Measurements from ENCODE around the gene MYBPHL.
A peak's percentile ranks its signal among the peaks of the same experiment; 100 is the strongest.

MYBPHL gene, protein sequence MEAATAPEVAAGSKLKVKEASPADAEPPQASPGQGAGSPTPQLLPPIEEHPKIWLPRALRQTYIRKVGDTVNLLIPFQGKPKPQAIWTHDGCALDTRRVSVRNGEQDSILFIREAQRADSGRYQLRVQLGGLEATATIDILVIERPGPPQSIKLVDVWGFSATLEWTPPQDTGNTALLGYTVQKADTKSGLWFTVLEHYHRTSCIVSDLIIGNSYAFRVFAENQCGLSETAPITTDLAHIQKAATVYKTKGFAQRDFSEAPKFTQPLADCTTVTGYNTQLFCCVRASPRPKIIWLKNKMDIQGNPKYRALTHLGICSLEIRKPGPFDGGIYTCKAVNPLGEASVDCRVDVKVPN

DNA sequence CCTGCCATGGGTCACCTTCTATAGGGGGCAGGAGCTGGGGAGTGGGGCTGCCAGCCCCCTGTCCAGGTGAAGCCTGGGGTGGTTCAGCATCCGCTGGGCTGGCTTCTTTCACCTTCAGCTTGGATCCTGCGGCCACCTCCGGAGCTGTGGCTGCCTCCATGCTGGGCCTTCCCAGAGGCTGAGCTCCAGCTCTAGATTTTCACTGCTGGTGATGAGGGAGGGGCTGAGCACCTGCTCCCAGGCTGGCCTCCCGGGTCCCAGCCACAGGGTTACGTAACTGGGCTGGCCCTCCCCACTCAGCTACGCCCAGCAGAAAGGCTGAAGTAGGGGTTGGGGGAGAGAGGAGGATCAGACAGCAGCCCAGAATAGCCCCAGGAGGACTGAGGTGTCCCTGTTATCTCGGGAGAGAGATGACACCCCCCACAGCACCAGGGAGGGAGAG is at the start of gene MYBPHL:
Gene MYBPHL, minus strand, starts transcription at position 180 of the 442 bp plus-strand sequence. Its CDS starts 20 bp downstream, at position 160.
- no peak for DNase-seq (ENCODE audit: low spot score)

- no peak for DNase-seq (ENCODE audit: low spot score)
Measured at GRCh38 chr1:109356505-109356904, 49.7 kb upstream of the MYBPHL start.

DNA sequence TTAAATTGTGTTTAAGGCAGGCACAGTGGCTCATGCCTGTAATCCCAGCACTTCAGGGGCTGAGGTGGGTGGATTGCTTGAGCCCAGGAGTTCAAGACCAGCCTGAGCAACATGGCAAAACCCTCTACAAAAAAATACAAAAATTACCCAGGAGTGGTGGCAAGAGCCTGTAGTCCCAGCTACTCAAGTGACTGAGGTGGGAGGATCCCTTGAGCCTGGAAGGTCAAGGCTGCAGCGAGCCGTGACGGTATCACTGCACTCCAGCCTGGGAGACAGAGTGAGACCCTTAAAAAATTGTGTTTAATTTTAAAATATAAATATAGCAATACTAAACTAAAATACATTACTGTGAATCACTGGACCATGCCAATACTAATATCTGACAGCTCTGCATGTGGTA is 48.1 kb upstream of the MYBPHL start:
- DNase-seq (ENCODE audit: low spot score) = no peak

DNA sequence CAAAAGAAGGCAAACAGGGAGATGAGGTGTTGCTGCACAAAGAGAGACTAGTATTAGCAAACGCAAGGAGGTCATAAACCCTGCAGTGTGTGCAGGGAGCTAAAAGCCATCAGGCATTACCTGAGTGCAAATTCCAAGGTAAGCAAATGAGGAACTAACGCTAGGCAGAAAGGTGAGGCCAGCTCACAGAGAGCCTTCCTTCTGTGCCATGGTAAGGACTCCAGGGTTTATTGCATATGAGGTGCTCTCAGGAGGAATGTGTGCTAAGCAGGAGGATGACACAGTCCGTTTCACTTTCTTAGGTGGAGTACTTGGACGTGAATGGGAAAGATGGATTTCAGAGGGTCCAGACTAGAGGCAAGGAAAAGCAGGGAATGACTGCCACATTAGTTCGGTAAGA is 44.6 kb upstream of the MYBPHL start:
- no peak for DNase-seq (ENCODE audit: low spot score)

GRCh38 chr1:109350655-109351054 is 43.8 kb upstream of the MYBPHL start:
- no peak for DNase-seq (ENCODE audit: low spot score)

DNA sequence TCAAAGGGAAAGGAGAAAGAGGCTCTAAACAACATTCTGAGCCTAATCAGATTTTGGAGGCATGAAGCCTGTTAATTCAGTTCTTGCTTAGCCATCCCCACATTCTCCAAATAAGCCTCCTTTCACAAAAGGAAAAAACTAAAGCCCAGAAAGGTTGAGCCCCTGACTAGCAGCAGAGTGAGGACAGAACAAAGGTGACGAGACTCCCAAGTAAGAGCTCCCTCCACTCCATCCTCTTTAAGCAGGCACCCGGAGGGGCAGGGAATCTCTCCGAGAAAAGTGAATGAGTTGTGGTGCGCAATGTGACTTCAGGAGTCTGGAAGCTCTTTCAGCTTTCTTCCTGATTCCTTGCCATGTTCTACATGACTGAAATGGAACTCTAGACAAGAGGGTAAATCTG is 43.4 kb upstream of the MYBPHL start:
- DNase-seq (ENCODE audit: low spot score) = no peak

- DNase-seq (ENCODE audit: low spot score) = no peak
Measured at GRCh38 chr1:109347511-109347910, 40.7 kb upstream of the MYBPHL start.

- DNase-seq (ENCODE audit: low spot score) = no peak
Measured at GRCh38 chr1:109341944-109342930, 35.4 kb upstream of the MYBPHL start.

DNA sequence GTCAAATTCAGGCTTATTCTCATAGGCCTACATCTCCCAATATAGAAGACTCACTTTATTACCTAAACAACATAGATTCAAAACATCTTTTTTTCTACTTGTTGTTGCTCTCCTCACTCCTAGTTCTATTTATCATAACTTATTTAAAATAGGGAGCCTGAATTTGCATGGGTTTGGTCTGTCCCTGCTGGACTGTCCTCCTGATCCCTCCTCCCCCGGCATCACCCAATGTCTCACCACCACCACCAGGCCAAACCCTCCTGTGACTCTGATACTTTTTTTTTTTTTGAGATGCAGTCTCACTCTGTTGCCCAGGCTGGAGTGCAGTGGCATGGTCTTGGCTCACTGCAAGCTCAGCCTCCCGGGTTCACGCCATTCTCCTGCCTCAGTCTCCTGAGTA is 31.8 kb upstream of the MYBPHL start:
- DNase-seq (ENCODE audit: low spot score) = no peak

GRCh38 chr1:109338091-109338490 is 31.3 kb upstream of the MYBPHL start:
- no peak for DNase-seq (ENCODE audit: low spot score)

DNA sequence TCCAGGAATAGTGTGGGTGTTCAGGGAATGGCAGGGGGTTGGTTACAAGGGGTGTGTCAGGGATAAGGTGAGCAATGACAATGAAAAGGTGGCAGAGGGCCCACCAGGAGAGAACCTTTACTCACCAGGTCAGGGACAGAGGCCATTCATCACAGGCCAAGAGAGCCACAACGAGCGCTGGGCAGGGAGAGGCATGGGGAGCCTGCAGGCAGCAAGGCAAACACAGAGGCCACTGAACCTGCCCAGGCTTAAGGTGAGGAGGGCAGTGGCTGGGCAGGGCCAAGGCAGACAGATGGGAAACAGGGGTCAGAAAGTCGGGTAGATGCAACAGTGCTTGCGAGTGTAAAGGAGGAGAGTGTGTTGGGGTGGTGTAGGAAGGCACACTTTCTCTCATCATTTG is 28.3 kb upstream of the MYBPHL start:
- DNase-seq (ENCODE audit: low spot score) = no peak

GRCh38 chr1:109331113-109331512 is 24.3 kb upstream of the MYBPHL start:
- no peak for DNase-seq (ENCODE audit: low spot score)

- no peak for DNase-seq (ENCODE audit: low spot score)
Measured at GRCh38 chr1:109327285-109327684, 20.5 kb upstream of the MYBPHL start.

- no peak for DNase-seq (ENCODE audit: low spot score)
Measured at GRCh38 chr1:109322974-109323373, 16.2 kb upstream of the MYBPHL start.

DNA sequence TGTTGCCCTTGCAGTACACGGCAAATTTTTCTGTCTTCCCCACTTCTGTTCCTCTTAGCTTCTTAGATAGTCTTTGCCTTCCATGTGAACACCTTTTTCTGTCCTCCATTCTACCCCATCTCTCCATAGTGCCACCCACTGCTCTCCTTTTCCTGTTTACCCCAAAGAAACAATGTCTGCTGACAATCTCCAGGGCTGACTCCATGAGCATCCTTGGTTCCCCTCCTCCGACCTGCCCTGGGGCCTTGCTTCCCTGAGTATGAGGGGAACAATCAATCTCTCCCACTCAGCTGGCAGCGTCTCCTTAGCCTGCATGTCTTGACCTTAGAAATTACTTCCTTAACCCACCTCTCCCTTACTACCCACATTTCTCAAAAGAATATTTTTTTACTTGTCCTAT is 12.3 kb upstream of the MYBPHL start:
- no peak for DNase-seq (ENCODE audit: low spot score)

- no peak for DNase-seq (ENCODE audit: low spot score)
Measured at GRCh38 chr1:109316506-109316905, 9.7 kb upstream of the MYBPHL start.

DNA sequence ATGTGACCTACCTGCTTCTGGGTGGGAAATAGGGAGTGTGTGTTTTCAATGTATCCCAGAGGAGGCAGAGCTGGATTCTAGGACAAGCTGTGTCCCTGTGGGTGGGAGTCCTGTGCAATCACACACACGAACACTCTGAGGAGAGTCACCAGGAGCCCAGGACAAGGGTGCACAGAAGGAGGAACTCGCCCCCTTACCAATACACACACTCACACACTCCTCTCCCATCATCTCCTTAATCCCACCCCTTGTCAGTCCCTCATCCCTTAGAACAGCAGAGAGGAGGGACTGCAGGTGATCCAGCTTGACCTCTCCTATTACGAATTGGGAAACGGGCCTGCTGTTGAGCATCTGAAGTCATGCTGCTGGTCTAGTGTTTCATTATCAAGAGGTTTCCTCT is 8.5 kb upstream of the MYBPHL start:
- no peak for DNase-seq (ENCODE audit: low spot score)

GRCh38 chr1:109314795-109315194 is 8.0 kb upstream of the MYBPHL start:
- no peak for DNase-seq (ENCODE audit: low spot score)

DNA sequence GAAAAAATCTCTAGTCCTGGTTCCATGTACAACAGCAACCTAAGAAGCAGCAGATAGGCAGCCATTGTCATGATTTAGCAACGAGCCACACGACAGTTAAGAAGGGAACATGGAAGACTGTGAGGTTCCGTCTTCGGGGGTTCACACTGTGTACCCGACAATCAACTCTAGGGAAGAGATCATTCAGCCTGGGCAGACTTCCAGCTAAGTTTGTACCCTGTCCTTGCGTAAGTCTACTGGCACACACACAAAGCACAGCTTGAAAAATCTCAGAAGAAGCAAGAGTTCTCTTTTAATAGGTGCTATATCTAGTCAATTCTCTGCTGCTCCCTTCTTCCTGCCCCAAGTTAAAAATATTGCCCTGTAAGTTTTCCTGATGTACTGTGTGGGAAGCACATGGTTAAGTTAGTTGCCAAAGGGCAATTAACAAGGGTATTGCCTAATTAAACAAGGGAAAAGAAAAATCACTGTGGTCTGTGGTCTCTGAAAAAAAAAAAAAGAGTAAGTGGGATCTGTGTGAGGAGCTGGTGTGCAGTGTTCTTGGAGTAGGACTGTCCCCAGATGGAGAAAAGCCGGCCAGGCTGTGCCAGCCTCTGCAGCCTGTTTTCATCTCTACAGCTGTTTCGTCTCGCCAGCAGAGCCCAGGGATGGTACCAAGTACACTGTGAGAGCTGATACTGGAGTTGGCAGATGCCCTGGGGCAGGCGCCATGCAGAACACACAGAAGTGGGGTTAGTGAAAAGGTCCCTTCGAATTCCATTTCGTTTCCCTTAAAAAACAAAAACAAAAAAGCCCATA is 6.4 kb upstream of the MYBPHL start:
- DNase-seq (ENCODE audit: low spot score) = peak; percentile 97

GRCh38 chr1:109312246-109312645 is 5.4 kb upstream of the MYBPHL start:
- no peak for DNase-seq (ENCODE audit: low spot score)

GRCh38 chr1:109309347-109309746 is 2.5 kb upstream of the MYBPHL start:
- DNase-seq (ENCODE audit: low spot score) = no peak

All from pons (tissue), 1 donor.